GM21367 (cell line): ENCODE results near the gene CDC23.
"Not testable (repeated sequence)": the region's sequence is repeated elsewhere in the genome, so short reads cannot be mapped to it uniquely, and the experiment has no call there.

Experiments used
- ATAC-seq: cut with Tn5 transposase; IDR thresholded peaks from one replicate; pipeline ENCODE4 v1.9.1; 2021; ENCODE audit not compliant: unreplicated experiment

Gene CDC23

GRCh38 chr5:138148811-138149210, 64.3 kb downstream of the CDC23 start:
- ATAC-seq, result no peak

GRCh38 chr5:138143578-138143977, 69.5 kb downstream of the CDC23 start:
- ATAC-seq, result not testable (repeated sequence)

- no peak for ATAC-seq
These were observed 71.4 kb downstream of the CDC23 start for GRCh38 chr5:138141734-138142133.

GRCh38 chr5:138140268-138140667, 72.9 kb downstream of the CDC23 start:
- ATAC-seq, result no peak

- ATAC-seq, result no peak
These were observed 73.4 kb downstream of the CDC23 start for GRCh38 chr5:138139781-138140090.

GRCh38 chr5:138138949-138139780, 74.0 kb downstream of the CDC23 start, which contains the start of gene NME5:
TSS of gene NME5 (minus strand) at chr5:138139428. CDS start at chr5:138138780, 648 bp downstream.
- no peak for ATAC-seq
